GM18867 (cell line): ENCODE data around the gene FARP1.

Experiments
- ATAC-seq: cut with Tn5 transposase; IDR thresholded peaks from one replicate; pipeline ENCODE4 v1.9.1; 2021; ENCODE audit warnings: mild to moderate bottlenecking, moderate library complexity; ENCODE audit not compliant: unreplicated experiment

Gene FARP1

GRCh38 chr13:98200211-98200878 lies 57.5 kb downstream of the FARP1 start:
- ATAC-seq, result no peak

GRCh38 chr13:98201189-98201588 lies 58.3 kb downstream of the FARP1 start:
- ATAC-seq, result no peak

GRCh38 chr13:98201984-98202383 lies 59.1 kb downstream of the FARP1 start:
- no peak for ATAC-seq

DNA sequence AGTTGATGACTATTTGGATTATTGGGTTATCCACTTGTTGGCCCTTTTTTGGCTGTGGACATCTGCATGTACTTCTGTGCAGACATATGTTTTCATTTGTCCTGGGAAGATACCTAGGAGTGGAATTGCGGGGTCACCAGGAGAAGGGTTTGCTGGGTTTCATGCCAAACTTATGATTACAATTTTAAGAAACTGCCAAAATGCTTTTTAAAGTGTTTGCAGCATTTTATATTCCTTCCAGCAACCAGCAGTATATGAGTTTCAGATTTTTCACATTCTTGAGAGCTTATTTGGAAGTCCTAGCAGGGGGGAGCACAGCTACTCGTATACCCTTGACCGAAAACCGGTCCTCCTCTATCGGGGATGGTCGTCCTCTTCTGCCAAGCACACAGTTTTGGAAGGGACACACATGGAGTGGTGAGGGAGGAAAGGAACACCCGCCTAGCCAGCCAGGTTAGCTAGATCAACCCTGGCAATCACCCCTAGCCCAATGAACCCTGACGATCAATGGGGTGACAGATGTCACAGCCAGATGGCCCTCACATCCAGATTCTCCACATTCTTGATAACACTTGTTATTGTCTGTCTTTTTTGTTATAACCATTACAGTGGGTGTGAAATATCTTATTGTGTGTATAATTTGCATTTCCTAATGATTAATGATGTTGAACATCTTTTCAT lies 60.9 kb downstream of the FARP1 start:
- no peak for ATAC-seq

DNA sequence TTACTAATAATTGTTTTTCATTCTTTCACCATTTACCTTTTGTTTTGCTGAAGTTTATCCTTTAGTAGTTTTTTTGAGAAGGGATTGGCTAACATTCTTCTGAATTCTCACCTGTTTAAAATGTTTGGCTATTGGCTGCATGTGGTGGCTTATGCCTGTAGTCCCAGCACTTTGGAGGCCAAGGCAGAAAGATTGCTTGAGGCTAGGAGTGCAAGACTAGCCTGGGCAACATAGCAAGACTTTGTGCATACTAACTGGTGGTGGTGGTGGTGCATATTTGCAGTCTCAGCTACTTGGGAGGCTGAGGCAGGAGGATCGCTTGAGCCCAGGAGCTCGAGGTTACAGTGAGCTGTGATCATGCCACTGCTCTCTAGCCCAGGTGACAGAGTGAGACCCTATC lies 61.7 kb downstream of the FARP1 start:
- ATAC-seq, result no peak

GRCh38 chr13:98206946-98207345 lies 64.1 kb downstream of the FARP1 start:
- ATAC-seq, result no peak

DNA sequence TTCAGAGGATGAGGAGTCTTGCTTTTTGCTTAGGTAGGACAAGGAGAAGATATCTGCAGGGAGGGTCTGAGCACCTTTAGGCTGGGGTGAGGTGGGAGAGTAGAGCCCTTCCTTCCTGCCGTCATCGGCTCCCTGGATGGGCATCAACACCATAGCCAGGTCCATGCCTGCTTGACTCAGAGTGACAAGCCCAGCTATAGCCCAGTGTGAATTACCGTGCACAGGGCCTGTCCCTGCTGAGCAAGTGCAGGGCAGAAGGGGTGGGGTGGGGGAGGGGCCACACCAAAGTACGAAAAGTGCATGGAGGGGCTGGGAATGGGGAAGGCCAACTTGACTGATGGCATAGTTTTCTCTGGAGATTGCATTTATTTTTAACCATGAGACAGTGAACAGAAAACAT lies 64.5 kb downstream of the FARP1 start:
- no peak for ATAC-seq

GRCh38 chr13:98208606-98209005 lies 65.7 kb downstream of the FARP1 start:
- no peak for ATAC-seq

DNA sequence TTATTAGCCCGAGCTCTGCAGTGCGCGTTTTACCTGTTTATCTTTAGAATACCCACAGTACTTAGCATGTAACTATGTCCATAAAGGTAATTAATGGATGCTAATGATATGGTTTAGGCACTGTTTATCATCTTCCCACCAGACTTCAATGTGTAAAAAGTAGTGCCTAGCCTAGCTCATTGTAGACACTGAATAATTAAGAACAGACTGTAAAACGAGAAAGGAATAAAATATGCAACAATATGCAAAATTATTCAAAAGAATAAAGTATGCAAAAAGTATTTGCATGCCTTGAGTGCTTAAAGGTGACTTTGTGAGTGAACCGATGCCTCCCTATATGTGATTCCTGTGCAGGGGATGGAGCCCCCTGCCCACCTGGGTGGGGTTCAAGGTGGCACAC lies 69.9 kb downstream of the FARP1 start:
- ATAC-seq, result no peak

- no peak for ATAC-seq
These were observed 70.5 kb downstream of the FARP1 start for GRCh38 chr13:98213354-98213753.

DNA sequence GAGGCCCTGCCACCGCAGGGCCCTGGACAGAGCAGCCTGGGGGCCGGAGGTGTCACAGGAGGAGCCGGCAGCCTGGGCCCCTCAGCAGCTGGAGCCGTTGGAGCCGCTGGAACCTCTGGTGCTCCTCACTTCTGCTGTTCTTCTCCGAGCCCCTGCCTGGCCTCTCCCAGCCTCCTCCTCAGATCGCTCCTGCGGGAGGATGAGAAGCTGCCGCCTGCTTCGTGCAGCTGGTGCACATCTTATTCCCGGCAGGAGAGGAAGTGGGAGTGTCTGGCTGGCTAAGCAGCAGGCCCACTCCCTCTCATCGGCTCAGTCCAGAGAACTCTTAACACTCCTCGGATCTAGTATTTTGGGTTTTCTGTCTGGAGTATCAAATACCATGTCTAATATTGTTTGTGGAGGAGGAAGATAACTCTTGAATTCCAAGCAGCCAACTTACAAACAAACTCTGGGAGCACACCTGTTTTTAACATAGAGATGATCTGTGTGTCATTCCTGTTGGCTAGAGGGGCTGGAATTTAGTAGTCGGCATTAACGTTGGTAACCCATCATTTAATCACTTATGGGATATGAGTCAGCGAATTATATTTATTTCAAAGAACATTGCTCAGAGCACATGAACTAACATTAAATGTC lies 71.2 kb downstream of the FARP1 start:
- ATAC-seq, result no peak

GRCh38 chr13:98214707-98215106 lies 71.8 kb downstream of the FARP1 start:
- no peak for ATAC-seq

GRCh38 chr13:98215508-98215907 lies 72.6 kb downstream of the FARP1 start:
- ATAC-seq, result no peak

- no peak for ATAC-seq
These were observed 73.3 kb downstream of the FARP1 start for GRCh38 chr13:98216135-98216565.

DNA sequence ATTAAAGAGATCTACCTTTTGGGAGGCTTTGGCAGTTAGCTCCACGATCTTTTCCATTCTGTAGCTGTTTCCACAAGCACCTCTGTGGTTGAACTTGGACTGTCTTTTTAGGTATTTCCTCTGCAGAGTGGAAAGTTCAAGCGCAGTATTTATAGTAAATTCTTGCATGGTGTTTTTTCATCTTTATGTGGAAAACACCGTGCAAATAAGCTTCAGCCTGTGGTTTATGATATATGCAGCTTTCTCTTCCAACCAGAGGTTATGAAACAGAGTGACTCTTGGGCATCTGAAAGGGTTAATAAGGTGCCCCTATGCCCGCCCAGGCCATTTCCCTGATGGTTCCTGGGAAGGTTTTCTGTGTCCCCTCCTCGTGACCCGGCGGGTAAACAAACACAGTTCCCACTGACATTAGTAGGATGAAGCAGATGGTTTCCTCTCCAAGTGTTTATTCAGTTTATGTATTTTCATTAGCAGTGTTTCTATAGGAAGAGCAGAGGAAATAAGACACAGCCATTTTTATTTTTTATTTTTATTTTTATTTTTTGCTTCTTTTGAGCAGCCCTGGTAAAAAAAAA lies 73.9 kb downstream of the FARP1 start:
- no peak for ATAC-seq

DNA sequence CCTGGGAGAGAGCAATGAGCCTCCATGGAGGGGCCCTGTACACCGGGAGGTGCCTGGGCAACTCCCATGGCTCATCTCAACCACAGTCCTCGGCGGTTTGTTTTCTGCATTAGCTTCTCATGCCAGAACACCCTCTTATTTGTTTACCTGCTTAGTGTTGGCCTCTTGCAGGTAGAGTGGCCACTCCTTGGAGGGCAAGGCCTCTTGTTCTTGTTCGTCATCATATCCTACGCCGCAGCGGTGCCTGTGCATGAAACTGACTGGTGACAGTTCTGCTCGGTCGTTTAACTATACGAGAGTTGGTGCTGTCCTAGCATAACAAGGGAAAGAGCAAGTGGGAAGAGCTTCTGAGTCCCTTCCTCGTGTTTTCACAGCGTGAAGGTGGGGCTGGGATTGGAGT lies 74.7 kb downstream of the FARP1 start:
- ATAC-seq, result no peak

GRCh38 chr13:98219685-98220084 lies 76.8 kb downstream of the FARP1 start:
- no peak for ATAC-seq

DNA sequence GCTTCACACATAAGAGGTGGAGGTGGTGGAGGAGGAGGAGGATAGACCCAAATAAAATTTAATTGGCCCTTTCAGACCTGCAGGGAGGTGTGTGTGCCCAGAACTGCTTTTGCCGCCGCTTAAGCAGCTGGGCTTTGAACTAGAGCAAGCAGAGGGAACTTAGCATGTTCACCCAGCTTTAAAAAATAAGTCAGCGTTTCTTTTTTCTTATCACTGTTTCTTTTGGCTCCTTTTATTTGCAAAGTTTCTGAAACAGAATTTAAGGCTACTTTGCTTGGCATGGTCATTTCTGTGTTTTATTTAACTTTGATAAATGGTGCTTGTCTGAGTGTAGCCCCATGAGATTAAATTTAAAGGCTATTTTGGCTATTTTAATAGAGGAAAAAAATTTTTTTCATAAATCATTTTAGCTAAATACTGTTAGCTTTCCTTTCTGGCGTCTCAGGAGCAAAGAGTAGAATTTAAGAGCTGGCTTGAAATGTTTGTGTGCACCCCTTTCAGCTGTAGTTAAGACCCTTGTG lies 77.4 kb downstream of the FARP1 start:
- ATAC-seq, result no peak

- no peak for ATAC-seq
These were observed 78.3 kb downstream of the FARP1 start for GRCh38 chr13:98221234-98221633.

- ATAC-seq, result no peak
These were observed 79.2 kb downstream of the FARP1 start for GRCh38 chr13:98222081-98222554.

GRCh38 chr13:98222816-98223215 lies 79.9 kb downstream of the FARP1 start:
- no peak for ATAC-seq

GRCh38 chr13:98223741-98224140 lies 80.8 kb downstream of the FARP1 start:
- ATAC-seq, result no peak
